Keratinocyte (primary cell): ENCODE data around the gene CCT7. TPM values are rescaled to one million over a fixed set of nuclear protein-coding genes. Genes with fewer than 3 reads are reported as not detected.

Experiments used
- DNase-seq: peaks from one replicate; pipeline ENCODE4 v3.0.0-alpha.2; 2011; ENCODE audit warnings: low read depth, missing footprints, low spot score
- FAIRE-seq: peaks from 2 replicates; lab custom pipeline; 2011; peaks lifted over from hg19 to GRCh38; lab: Jason Lieb, UNC
- H2AFZ ChIP-seq: 2 replicates; pipeline ENCODE4 v1.6.0; 2012; ENCODE audit warnings: low read length, control low read depth, inconsistent platforms; ENCODE audit not compliant: control insufficient read depth
- H3K27ac ChIP-seq: 2 replicates; pipeline ENCODE4 v1.5.1; 2011; ENCODE audit warnings: low read length; ENCODE audit not compliant: control insufficient read depth, insufficient read depth
- H3K27me3 ChIP-seq: 3 replicates; pipeline ENCODE4 v1.6.0; 2011; ENCODE audit warnings: low read length; ENCODE audit not compliant: control insufficient read depth, insufficient read depth; ENCODE audit errors: extremely low read depth
- H3K36me3 ChIP-seq, 2 experiments: 2 replicates in 1 of 2; 3 replicates in 1 of 2; pipeline ENCODE4 v1.5.1; 2011; ENCODE audit warnings: low read length in 2 of 2, mild to moderate bottlenecking in 1 of 2; ENCODE audit not compliant: control insufficient read depth in 2 of 2, insufficient read depth in 2 of 2; ENCODE audit errors: extremely low read depth in 1 of 2
- H3K4me1 ChIP-seq: 3 replicates; pipeline ENCODE4 v1.5.1; 2011; ENCODE audit warnings: low read length; ENCODE audit not compliant: control insufficient read depth, insufficient read depth; ENCODE audit errors: extremely low read depth
- H3K4me2 ChIP-seq: 3 replicates; pipeline ENCODE4 v1.6.0; 2011; ENCODE audit warnings: low read depth, low read length; ENCODE audit not compliant: control insufficient read depth, insufficient read depth; ENCODE audit errors: extremely low read depth
- H3K4me3 ChIP-seq, 3 experiments: fragments of 200-600 bp in 1 of 3; sonication (generic) in 1 of 3; 2 replicates in 2 of 3; 3 replicates in 1 of 3; pipeline ENCODE4 v1.5.1; 2011 to 2016; ENCODE audit warnings: low read length in 3 of 3, mild to moderate bottlenecking in 3 of 3, control low read depth in 2 of 3, inconsistent platforms in 1 of 3, low read depth in 1 of 3, mixed read lengths in 1 of 3, mixed run types in 1 of 3, moderate library complexity in 1 of 3; ENCODE audit not compliant: control insufficient read depth in 2 of 3, insufficient read depth in 2 of 3; ENCODE audit errors: extremely low read depth in 1 of 3
- H3K79me2 ChIP-seq: 2 replicates; pipeline ENCODE4 v1.6.0; 2012; ENCODE audit warnings: low read length; ENCODE audit not compliant: control insufficient read depth, insufficient read depth
- H3K9ac ChIP-seq: 3 replicates; pipeline ENCODE4 v1.6.0; 2011; ENCODE audit warnings: low read length; ENCODE audit not compliant: control insufficient read depth, insufficient read depth; ENCODE audit errors: extremely low read depth
- H3K9me1 ChIP-seq: 3 replicates; pipeline ENCODE4 v1.6.0; 2011; ENCODE audit warnings: low read length; ENCODE audit not compliant: control insufficient read depth, insufficient read depth; ENCODE audit errors: extremely low read depth
- H3K9me3 ChIP-seq: 2 replicates; pipeline ENCODE4 v1.5.1; 2012; ENCODE audit warnings: low read depth, low read length; ENCODE audit not compliant: control insufficient read depth
- H4K20me1 ChIP-seq: 3 replicates; pipeline ENCODE4 v1.6.0; 2011; ENCODE audit warnings: low read length; ENCODE audit not compliant: control insufficient read depth, insufficient read depth; ENCODE audit errors: extremely low read depth
- EZH2 ChIP-seq: IDR thresholded peaks from one replicate; pipeline ENCODE4 v1.6.1; 2012; ENCODE audit warnings: inconsistent platforms, mild to moderate bottlenecking, low read length, moderate library complexity
- dilution Hi-C: fragments of 300-500 bp; cut with MboI; formaldehyde crosslinking; loops from one replicate; pipeline ENCODE4 v1.7.0; 2020; ENCODE audit warnings: low sequenced_read_pairs; ENCODE audit not compliant: extremely low pct_ligation_motif_present
- polyA plus RNA-seq, 5 experiments: library from polyadenylated mRNA; depleted of rRNA in 3 of 5; stranded (reverse) in 3 of 5; stranded (forward) in 1 of 5; unstranded in 1 of 5; fragments of >200 nt; gene quantifications; 1 replicate in 1 of 5; 2 replicates in 3 of 5; 3 replicates in 1 of 5; pipeline versions ENCODE4 v1.2.1 to v1.2.3, GENCODE V29; 2011 to 2012; ENCODE audit warnings: missing spikeins in 2 of 5, low read depth in 1 of 5, low replicate concordance in 1 of 5
- TF ChIP-seq, protein P1 (sequence below), 3 experiments: IDR thresholded peaks in 1 of 3; conservative IDR thresholded peaks in 1 of 3; optimal IDR thresholded peaks in 1 of 3; 2 replicates in 2 of 3; 3 replicates in 1 of 3; pipeline versions ENCODE3 to v1.5.1; 2011; ENCODE audit warnings: low read length in 3 of 3, mild to moderate bottlenecking in 3 of 3, moderate library complexity in 2 of 3, control low read depth in 1 of 3, inconsistent platforms in 1 of 3; ENCODE audit not compliant: insufficient read depth in 2 of 3; ENCODE audit errors: extremely low read depth in 1 of 3

The CCT7 gene
- polyA plus RNA-seq, 1 donor (not counting 4 experiments of a cell fraction or from before 2014, with no cell fraction given): 357 TPM

GRCh38 chr2:73263540-73264331 is 29.6 kb downstream of the CCT7 start:
- Histone ChIP-seq H3K4me3 (no peak overlapping the region), H3K4me1 (peaks cover 4% of the 10 kb centered on the region), H3K27ac (no peak overlapping the region), H2AFZ (no peak overlapping the region), H3K9me1 (no peaks in the 10 kb centered on the region), H3K36me3 (peaks cover 0 to 6% of the 10 kb centered on the region in 2 experiments), H4K20me1 (no peaks in the 10 kb centered on the region), H3K4me2 (no peak overlapping the region), H3K9me3 (no peaks in the 10 kb centered on the region), H3K9ac (no peak overlapping the region), H3K79me2 (no peaks in the 10 kb centered on the region), H3K27me3 (no peaks in the 10 kb centered on the region)
- no peak for TF ChIP-seq EZH2
- TF ChIP-seq, protein P1, sequence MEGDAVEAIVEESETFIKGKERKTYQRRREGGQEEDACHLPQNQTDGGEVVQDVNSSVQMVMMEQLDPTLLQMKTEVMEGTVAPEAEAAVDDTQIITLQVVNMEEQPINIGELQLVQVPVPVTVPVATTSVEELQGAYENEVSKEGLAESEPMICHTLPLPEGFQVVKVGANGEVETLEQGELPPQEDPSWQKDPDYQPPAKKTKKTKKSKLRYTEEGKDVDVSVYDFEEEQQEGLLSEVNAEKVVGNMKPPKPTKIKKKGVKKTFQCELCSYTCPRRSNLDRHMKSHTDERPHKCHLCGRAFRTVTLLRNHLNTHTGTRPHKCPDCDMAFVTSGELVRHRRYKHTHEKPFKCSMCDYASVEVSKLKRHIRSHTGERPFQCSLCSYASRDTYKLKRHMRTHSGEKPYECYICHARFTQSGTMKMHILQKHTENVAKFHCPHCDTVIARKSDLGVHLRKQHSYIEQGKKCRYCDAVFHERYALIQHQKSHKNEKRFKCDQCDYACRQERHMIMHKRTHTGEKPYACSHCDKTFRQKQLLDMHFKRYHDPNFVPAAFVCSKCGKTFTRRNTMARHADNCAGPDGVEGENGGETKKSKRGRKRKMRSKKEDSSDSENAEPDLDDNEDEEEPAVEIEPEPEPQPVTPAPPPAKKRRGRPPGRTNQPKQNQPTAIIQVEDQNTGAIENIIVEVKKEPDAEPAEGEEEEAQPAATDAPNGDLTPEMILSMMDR (optimal IDR thresholded peaks at IDR 0.05 in 1 of 3, IDR thresholded peaks at IDR 0.05 in 1 of 3, conservative IDR thresholded peaks at IDR 0.05 in 1 of 3; ENCODE audit: extremely low read depth in 1 of 3, insufficient read depth in 2 of 3, low read length in 3 of 3): no peak
- FAIRE-seq (no peak), DNase-seq (no peak)
- dilution Hi-C loops: no loop called here

GRCh38 chr2:73264332-73264606 is 30.2 kb downstream of the CCT7 start:
- Histone ChIP-seq H3K36me3 (peaks cover 0 to 6% of the 10 kb centered on the region in 2 experiments), H3K27ac (no peak overlapping the region), H3K4me2 (no peak overlapping the region), H3K27me3 (no peaks in the 10 kb centered on the region), H3K79me2 (no peaks in the 10 kb centered on the region), H3K9me1 (no peaks in the 10 kb centered on the region), H3K9me3 (no peaks in the 10 kb centered on the region), H3K9ac (no peak overlapping the region), H3K4me3 (no peak overlapping the region), H3K4me1 (peaks cover 4% of the 10 kb centered on the region), H2AFZ (no peak overlapping the region), H4K20me1 (no peaks in the 10 kb centered on the region)
- dilution Hi-C loops: no loop called here
- DNase-seq (no peak), FAIRE-seq (no peak)
- TF ChIP-seq, protein P1 (optimal IDR thresholded peaks at IDR 0.05 in 1 of 3, IDR thresholded peaks at IDR 0.05 in 1 of 3, conservative IDR thresholded peaks at IDR 0.05 in 1 of 3; ENCODE audit: extremely low read depth in 1 of 3, insufficient read depth in 2 of 3, low read length in 3 of 3): no peak
- TF ChIP-seq EZH2: no peak
